Endothelial cell of umbilical vein (primary cell): ENCODE data around the gene SORCS2. TPM values are rescaled to one million over a fixed set of nuclear protein-coding genes. Genes with fewer than 3 reads are reported as not detected.

Experiments used
- BruUV-seq: library from RNA; stranded (reverse); fragments of 400-500 nt; replicated peaks from 2 replicates; lab custom pipeline; 2021; lab: Mats Ljungman, UMichigan
- CTCF ChIA-PET: fragments of 300-600, 350-600 bp; sonication (Branson Sonifier 250); formaldehyde crosslinking; loops from one replicate; lab custom pipeline; 2021; ENCODE audit warnings: antibody characterized with exemption, inconsistent platforms; lab: Charles Lee
- POLR2A ChIA-PET: fragments of 300-600, 350-600 bp; sonication (Branson Sonifier 250); formaldehyde crosslinking; loops from one replicate; lab custom pipeline; 2021; ENCODE audit warnings: antibody characterized with exemption, inconsistent platforms; lab: Charles Lee
- DNase-seq: peaks from one replicate; pipeline ENCODE4 v3.0.0-alpha.2; 2011; ENCODE audit warnings: low read depth, low spot score
- FAIRE-seq: peaks from 2 replicates; lab custom pipeline; 2011; peaks lifted over from hg19 to GRCh38; lab: Jason Lieb, UNC
- H2AFZ ChIP-seq: 2 replicates; pipeline ENCODE4 v1.6.0; 2012; ENCODE audit warnings: low read depth, low read length, control low read depth, inconsistent platforms
- H3K27ac ChIP-seq: 2 replicates; pipeline ENCODE4 v1.5.1; 2011; ENCODE audit warnings: low read depth, mild to moderate bottlenecking, control low read depth, low read length, moderate library complexity; ENCODE audit not compliant: insufficient read depth
- H3K27me3 ChIP-seq, 2 experiments: 2 replicates each; pipeline versions ENCODE4 v1.6.0 to v1.6.1; 2011; ENCODE audit warnings: low read length in 2 of 2, mixed read lengths in 1 of 2; ENCODE audit not compliant: control insufficient read depth in 2 of 2, insufficient read depth in 2 of 2
- H3K36me3 ChIP-seq, 2 experiments: 2 replicates in 1 of 2; 3 replicates in 1 of 2; pipeline ENCODE4 v1.5.1; 2011; ENCODE audit warnings: low read length in 2 of 2, mild to moderate bottlenecking in 1 of 2, moderate library complexity in 1 of 2; ENCODE audit not compliant: control insufficient read depth in 2 of 2, insufficient read depth in 2 of 2; ENCODE audit errors: extremely low read depth in 1 of 2
- H3K4me1 ChIP-seq: 3 replicates; pipeline ENCODE4 v1.5.1; 2011; ENCODE audit warnings: mild to moderate bottlenecking, low read length; ENCODE audit not compliant: control insufficient read depth, insufficient read depth; ENCODE audit errors: extremely low read depth
- H3K4me2 ChIP-seq: 2 replicates; pipeline ENCODE4 v1.6.1; 2011; ENCODE audit warnings: low read length, control low read depth, mixed read lengths; ENCODE audit not compliant: insufficient read depth
- H3K4me3 ChIP-seq, 3 experiments: fragments of 200-600 bp in 1 of 3; sonication (generic), shearing (Covaris generic) in 1 of 3; replicated peaks in 1 of 3; 2 replicates each; pipeline ENCODE4 v1.5.1; 2011 to 2016; ENCODE audit warnings: control low read depth in 3 of 3, low read length in 3 of 3, mild to moderate bottlenecking in 2 of 3, inconsistent platforms in 1 of 3, low read depth in 1 of 3, moderate library complexity in 1 of 3; ENCODE audit not compliant: insufficient read depth in 1 of 3
- H3K79me2 ChIP-seq: 2 replicates; pipeline ENCODE4 v1.6.0; 2012; ENCODE audit warnings: low read length, inconsistent platforms; ENCODE audit not compliant: control insufficient read depth, insufficient read depth
- H3K9ac ChIP-seq: replicated peaks from 2 replicates; pipeline ENCODE3; 2011; ENCODE audit warnings: low read length, control low read depth; ENCODE audit not compliant: insufficient read depth; ENCODE audit errors: extremely low read depth
- H3K9me1 ChIP-seq: replicated peaks from 3 replicates; pipeline ENCODE4 v1.6.0; 2011; ENCODE audit warnings: mild to moderate bottlenecking, low read length; ENCODE audit not compliant: control insufficient read depth, insufficient read depth; ENCODE audit errors: extremely low read depth
- H3K9me3 ChIP-seq: replicated peaks from 2 replicates; pipeline ENCODE4 v1.5.1; 2012; ENCODE audit warnings: low read length, inconsistent platforms; ENCODE audit not compliant: control insufficient read depth, insufficient read depth
- H4K20me1 ChIP-seq: replicated peaks from 2 replicates; pipeline ENCODE3; 2011; ENCODE audit warnings: mild to moderate bottlenecking, low read length; ENCODE audit not compliant: control insufficient read depth, insufficient read depth; ENCODE audit errors: extremely low read depth
- EZH2 ChIP-seq: IDR thresholded peaks from 2 replicates; pipeline ENCODE4 v1.6.1; 2012; ENCODE audit warnings: borderline replicate concordance, low read depth, mild to moderate bottlenecking, moderate library complexity, low read length, inconsistent platforms; ENCODE audit not compliant: severe bottlenecking
- FOS ChIP-seq: IDR thresholded peaks from 2 replicates; pipeline ENCODE4 v1.6.1; 2011; ENCODE audit warnings: mild to moderate bottlenecking, low read length, moderate library complexity, borderline replicate concordance; ENCODE audit not compliant: insufficient read depth
- GATA2 ChIP-seq: IDR thresholded peaks from 2 replicates; pipeline ENCODE4 v1.7.0; 2011; ENCODE audit warnings: low read depth, mild to moderate bottlenecking, moderate library complexity, mixed read lengths, low read length; ENCODE audit not compliant: insufficient read length, insufficient read depth
- JUN ChIP-seq: IDR thresholded peaks from 2 replicates; pipeline ENCODE4 v1.6.1; 2011; ENCODE audit warnings: borderline replicate concordance, low read depth; ENCODE audit not compliant: insufficient read length, insufficient read depth
- MYC ChIP-seq: IDR thresholded peaks from one replicate; pipeline ENCODE4 v1.6.1; 2011; ENCODE audit warnings: mild to moderate bottlenecking, low read depth, low read length
- POLR2A ChIP-seq: IDR thresholded peaks from 2 replicates; pipeline ENCODE4 v1.6.1; 2012; ENCODE audit warnings: low read depth, mild to moderate bottlenecking, control low read depth, low read length
- POLR2AphosphoS5 ChIP-seq: IDR thresholded peaks from 2 replicates; pipeline ENCODE4 v1.6.1; 2012; ENCODE audit warnings: low read depth, mild to moderate bottlenecking, control low read depth, low read length, moderate library complexity; ENCODE audit not compliant: insufficient read depth
- dilution Hi-C: fragments of 300-500 bp; cut with MboI; formaldehyde crosslinking; loops from one replicate; pipeline ENCODE4 v1.15.0; 2019; ENCODE audit warnings: low sequenced_read_pairs; ENCODE audit not compliant: extremely low pct_ligation_motif_present
- intact Hi-C: fragments of 100-400 bp; cut with micrococcal nuclease; formaldehyde crosslinking; loops from one replicate; pipeline ENCODE4 v1.10.0; 2022
- polyA plus RNA-seq, 4 experiments: library from polyadenylated mRNA; depleted of rRNA in 3 of 4; stranded (reverse) in 3 of 4; unstranded in 1 of 4; fragments of >200 nt; gene quantifications; 2 replicates each; pipeline versions ENCODE4 v1.2.1 to v1.2.3, GENCODE V29; 2011 to 2012; ENCODE audit warnings: missing spikeins in 1 of 4
- total RNA-seq: library from RNA; stranded (reverse); gene quantifications from 2 replicates; pipeline ENCODE4 v1.2.3, GENCODE V29; 2021
- TF ChIP-seq, protein P1 (sequence below), 2 donors: IDR thresholded peaks; 1 replicate in 1 of 2; 2 replicates in 1 of 2; pipeline ENCODE4 v1.5.1; 2011; ENCODE audit warnings: low read length in 2 of 2, mild to moderate bottlenecking in 2 of 2, moderate library complexity in 2 of 2, control low read depth in 1 of 2, inconsistent platforms in 1 of 2, low read depth in 1 of 2; ENCODE audit not compliant: insufficient read depth in 1 of 2; ENCODE audit errors: extremely low read depth in 1 of 2
- TF ChIP-seq, protein P2 (sequence below): IDR thresholded peaks from 2 replicates; pipeline ENCODE4 v1.6.1; 2011; ENCODE audit not compliant: insufficient read depth, insufficient read length

Gene SORCS2
- total and polyA plus RNA-seq, 2 donors (not counting 3 experiments of a cell fraction or from before 2014, with no cell fraction given): not detected

GRCh38 chr4:7472442-7473013 is 280.2 kb downstream of the SORCS2 start:
- no peak overlapping the region for H3K9ac ChIP-seq
- H3K27me3 ChIP-seq: no peaks in the 10 kb centered on the region
- H3K4me2 ChIP-seq: no peak overlapping the region
- TF ChIP-seq JUN (no peak), GATA2 (no peak), MYC (no peak), FOS (no peak), POLR2AphosphoS5 (no peak), EZH2 (no peak), POLR2A (no peak)
- TF ChIP-seq, protein P1, sequence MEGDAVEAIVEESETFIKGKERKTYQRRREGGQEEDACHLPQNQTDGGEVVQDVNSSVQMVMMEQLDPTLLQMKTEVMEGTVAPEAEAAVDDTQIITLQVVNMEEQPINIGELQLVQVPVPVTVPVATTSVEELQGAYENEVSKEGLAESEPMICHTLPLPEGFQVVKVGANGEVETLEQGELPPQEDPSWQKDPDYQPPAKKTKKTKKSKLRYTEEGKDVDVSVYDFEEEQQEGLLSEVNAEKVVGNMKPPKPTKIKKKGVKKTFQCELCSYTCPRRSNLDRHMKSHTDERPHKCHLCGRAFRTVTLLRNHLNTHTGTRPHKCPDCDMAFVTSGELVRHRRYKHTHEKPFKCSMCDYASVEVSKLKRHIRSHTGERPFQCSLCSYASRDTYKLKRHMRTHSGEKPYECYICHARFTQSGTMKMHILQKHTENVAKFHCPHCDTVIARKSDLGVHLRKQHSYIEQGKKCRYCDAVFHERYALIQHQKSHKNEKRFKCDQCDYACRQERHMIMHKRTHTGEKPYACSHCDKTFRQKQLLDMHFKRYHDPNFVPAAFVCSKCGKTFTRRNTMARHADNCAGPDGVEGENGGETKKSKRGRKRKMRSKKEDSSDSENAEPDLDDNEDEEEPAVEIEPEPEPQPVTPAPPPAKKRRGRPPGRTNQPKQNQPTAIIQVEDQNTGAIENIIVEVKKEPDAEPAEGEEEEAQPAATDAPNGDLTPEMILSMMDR (IDR thresholded peaks at IDR 0.05; ENCODE audit: extremely low read depth in 1 of 2, insufficient read depth in 1 of 2, low read depth in 1 of 2, low read length in 2 of 2): no peak
- TF ChIP-seq, protein P2, sequence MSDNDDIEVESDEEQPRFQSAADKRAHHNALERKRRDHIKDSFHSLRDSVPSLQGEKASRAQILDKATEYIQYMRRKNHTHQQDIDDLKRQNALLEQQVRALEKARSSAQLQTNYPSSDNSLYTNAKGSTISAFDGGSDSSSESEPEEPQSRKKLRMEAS: no peak
- no TSS peak for BruUV-seq
- no peaks in the 10 kb centered on the region for H3K9me3 ChIP-seq
- no peaks in the 10 kb centered on the region for H3K4me1 ChIP-seq
- H3K9me1 ChIP-seq: no peaks in the 10 kb centered on the region
- DNase-seq (no peak), FAIRE-seq (no peak)
- CTCF ChIA-PET: no interaction called here
- no peaks in the 10 kb centered on the region for H3K79me2 ChIP-seq
- dilution Hi-C loops (no loop called here), intact Hi-C loops (no loop called here)
- H3K36me3 ChIP-seq: no peaks in the 10 kb centered on the region
- H3K27ac ChIP-seq: no peak overlapping the region
- no peak overlapping the region for H3K4me3 ChIP-seq
- no peak overlapping the region for H2AFZ ChIP-seq
- POLR2A ChIA-PET: no interaction called here
- no peaks in the 10 kb centered on the region for H4K20me1 ChIP-seq
